Stimulated activated CD8-positive, alpha-beta memory T cell treated with anti-CD3 and anti-CD28 coated beads, Interleukin-15, amount 100 ng/mL, for 48 hours (primary cell): ENCODE results near the gene MKKS.

Experiments used
- DNase-seq, 2 donors: peaks; one replicate each; pipeline ENCODE4 v3.0.0-alpha.2; 2020; ENCODE audit warnings: low read depth in 2 of 2

Gene MKKS

DNA sequence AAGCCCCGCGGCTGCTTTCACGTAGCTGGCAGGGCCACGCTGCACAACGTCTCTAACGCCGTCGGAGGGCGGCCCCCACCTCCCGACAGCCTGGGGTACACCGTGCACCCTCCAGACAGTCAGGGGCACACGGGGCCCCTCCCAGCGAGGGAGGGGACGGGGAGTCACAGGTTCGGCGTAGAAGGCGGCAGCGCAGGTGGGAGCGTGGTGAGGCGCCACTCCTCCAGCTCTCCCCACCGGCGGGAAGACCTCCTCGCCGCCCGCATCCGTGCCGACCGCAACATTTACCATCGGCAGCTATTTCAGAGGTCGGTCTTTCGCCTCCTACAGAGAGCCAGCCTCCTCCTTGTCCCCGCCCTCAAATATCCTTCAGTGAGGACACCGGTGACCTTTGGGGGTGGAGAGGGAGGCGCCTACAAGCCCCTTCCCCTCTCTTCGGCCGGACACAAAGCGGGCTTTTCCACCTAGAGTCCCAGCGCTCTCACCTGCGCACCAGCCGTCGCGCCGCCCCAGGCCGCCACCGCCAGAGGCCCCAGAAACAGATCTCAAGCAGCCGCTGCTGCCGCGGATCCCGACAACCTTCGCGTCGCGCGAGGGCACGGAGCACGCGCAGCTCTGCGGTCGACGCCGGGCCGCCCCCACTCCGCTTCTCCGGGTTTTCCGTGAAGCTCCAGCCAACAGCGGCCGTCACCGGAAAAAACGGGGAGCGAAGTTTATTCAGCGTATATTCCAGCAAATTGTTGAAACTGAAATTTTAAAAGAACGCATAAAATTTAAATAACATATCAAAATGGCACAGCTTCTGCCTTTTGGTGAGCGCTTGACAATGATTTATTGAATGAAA is at the start of gene MKKS:
TSS of gene MKKS (minus strand) at position 600 of the 844 bp plus-strand sequence. CDS start 20,708 bp downstream, outside the sequence.
- peak; percentile 71 to 78 for DNase-seq

DNA sequence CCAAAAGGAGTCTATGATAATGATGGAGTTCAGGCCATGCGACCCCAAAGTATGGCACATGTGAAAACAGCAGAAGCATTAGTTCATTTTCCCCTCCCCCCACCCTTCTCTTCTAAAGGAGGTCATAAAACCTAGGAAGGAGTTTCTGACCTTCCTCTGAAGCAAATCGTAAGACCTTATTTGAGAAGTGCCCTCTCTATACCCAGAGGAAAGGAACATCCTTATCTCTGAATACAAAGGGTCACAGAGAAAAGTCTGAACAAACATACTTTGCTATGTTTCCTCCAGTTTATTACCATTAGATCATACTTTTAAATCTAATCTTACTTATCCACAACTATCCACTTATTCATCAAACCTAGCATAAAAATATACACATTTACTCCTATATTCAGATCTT is 49.7 kb upstream of the MKKS start:
- DNase-seq = no peak

DNA sequence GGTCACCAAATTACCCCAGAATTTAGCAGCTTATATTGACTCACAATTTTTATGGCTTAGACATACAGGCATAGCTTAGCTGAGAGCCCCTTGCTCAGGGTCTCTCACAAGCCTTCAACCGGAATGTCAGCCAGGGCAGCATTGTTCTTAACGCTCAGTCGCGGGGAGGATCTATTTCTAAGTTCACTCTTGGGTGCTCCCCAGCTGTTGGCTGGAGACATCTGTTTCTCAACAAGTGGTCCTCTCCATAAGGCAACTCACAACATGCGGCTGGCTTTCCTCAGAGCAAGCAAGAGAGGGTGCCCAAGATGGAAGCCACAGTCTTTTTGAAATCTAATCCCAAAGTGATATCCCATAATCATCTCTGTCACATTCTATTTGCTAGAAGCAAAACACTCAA is 47.7 kb upstream of the MKKS start:
- no peak for DNase-seq

DNA sequence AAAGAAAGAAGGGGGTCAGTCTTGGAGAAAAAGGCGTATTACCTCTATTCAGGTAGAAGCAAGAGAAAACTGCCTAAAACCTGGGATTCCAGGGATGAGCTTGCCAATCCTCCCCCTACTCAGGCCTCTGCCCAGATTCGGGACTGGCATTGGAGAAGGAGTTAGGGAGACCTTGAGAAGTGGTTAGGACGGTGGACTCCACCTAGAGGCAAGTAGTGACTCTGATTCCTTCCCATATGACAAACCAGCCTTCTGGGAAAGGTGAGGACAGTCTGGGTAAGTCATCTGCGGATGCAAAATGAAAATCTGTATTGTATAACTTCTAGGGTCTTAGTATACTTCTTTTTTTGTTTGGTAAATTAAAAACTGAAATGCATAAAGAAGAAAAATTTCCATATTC is 44.9 kb upstream of the MKKS start:
- no peak for DNase-seq

DNA sequence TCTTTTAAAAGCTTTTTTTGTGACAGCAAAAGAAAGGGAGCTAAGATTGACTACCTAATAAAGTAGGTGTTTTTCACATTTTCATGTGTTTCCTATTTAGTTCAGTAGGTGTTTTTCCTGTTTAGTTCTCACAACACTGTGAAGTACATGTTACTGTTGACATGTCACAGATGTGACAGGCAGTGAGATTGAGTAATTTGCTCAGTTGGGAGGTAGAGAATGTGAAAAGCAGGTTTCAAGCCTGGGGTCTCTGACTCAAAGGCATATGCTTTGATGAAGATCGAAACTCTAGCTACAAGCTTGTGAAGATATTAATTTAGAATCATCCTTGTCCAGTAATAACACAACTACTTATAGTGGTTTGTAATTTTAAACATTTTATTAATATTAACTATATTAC is 44.2 kb upstream of the MKKS start:
- no peak for DNase-seq

DNA sequence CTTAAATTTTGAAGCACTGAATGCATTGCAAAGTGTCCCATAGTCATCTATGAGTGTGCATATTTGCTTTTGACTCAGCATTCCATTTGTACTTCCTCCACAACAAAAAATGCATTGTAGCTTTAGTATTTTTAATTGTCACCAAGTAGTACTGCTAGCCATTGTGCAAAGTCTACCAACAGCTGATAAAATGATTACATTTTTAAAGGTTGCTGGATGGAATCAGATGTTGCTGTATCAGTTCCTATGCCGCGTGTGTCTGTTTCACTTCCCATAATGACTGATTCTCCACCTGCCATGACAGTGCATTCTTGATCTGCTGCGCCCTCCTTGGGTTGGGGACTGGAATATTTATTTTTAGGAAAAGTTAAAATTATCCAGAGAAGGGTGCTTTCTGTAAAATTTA is 42.3 kb upstream of the MKKS start:
- no peak for DNase-seq

DNA sequence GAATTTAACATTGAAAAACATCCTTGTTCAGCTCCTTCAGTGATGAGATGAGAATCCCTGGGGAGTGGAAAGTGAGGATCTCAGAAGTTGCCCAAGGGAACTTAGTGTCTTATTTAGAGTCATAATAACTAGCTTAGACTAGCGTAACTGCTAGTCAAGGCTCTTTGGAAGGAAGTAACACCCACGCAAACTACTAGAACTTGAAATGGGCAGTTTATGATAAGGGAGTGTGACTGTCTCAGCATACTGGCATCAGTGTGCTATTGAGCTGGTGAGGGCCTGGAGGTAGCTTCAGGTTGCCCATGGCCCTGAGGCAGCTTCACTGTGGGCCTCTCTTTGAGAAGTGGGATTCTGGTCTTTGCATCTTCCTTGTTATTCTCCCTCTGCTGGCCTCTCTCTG is 41.2 kb upstream of the MKKS start:
- no peak for DNase-seq

DNA sequence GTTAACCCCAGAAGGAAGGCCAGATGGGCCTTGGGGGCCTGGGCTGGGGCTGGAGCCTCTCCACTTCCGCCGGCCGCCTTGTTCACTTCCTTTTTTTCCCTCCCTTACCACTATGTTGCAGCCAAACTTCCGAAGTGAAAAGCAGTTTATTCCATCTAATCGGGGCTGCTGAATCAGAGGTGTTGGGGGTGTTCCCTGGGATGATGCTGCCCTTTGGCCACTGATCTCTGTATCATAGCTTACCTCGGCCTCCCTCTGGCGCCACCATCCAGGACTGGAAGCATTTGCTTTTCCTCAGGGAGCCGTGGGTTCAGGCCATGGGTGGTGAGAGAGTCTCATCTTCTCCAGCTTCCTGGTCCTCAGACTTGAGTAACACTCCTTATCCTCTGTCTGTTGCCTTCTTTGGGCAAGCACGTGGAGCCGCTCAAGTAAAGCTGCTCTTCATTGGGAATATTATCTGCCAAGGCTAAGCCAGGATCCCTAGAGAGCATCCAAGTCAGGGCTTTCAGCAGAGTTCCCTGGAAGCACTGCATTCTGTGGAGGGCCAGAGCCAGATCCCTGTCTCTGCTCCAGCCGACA is 40.7 kb upstream of the MKKS start:
- DNase-seq = no peak

DNA sequence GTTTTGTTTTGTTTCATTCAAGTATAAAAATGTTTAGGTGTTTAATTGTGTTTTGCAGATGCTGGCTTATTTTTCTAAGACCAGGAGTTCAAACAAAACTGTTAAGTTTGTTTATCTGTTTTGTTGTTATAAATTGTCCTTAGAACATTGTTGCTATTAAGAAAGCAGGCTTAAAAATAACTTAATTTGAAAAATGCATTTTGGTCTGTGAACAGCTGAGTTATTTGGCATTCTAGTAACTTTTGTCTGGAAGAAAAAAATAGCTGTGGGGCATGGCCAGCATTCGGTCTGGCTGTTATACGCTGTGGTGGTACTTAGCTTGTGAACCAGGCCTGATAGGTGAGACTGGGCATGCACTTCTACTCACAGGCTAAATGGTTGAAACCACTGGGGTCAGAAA is 38.8 kb upstream of the MKKS start:
- DNase-seq = no peak

DNA sequence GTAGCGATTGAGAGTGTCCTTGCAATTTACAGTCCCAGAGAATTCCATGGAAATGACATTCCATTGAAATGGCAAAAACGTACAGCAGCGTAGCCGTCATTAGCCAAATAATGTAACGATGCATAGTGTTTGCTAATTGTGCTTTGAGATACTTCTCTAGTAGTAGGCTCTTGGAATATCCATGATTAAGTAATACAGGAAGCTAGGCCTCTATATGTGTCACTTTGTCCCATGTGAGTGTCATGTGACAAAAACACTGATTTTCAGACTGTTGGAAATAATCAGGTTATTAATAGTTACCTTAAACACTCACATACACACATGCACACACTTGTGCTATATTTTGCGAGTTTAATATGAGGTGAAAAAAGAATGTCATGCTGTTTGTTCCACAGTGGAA is 36.3 kb upstream of the MKKS start:
- no peak for DNase-seq

DNA sequence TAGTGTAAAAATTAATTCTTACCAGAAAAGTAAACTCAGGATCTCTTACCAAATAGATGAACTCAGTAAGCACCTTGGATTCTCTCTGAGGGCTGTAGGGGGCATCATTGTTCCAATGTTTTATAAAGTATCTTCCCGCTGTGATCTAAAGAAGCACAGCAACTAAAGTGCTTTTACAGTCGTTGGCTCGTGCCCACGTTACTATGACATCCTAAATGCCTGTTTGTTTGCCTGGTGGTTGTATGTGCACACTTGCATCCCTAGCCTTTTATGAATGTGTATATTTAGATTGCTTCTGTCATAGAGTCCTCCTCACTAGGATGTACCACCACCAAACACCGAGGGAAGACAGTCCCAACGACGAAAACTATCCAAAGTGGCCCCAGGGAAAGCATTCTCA is 35.6 kb upstream of the MKKS start:
- DNase-seq = no peak

DNA sequence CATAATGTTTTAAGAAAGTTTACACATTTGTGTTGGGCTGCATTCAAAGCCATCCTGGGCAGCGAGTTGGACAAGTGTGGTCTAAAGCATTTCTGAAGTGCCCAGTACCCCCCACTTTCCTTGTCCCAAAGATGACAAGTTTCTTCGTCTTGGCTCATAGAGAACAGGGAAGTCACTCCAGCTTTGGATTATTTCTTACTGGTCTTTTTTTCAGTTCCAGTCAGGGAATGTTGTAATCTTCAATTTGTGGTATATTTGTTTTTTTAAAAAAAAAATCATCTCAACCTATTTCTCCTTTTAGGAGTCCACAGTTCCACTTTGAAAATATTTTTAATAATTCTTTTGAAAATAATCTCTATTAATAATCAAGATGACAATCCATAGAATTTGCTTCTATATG is 35.0 kb upstream of the MKKS start:
- DNase-seq = no peak

DNA sequence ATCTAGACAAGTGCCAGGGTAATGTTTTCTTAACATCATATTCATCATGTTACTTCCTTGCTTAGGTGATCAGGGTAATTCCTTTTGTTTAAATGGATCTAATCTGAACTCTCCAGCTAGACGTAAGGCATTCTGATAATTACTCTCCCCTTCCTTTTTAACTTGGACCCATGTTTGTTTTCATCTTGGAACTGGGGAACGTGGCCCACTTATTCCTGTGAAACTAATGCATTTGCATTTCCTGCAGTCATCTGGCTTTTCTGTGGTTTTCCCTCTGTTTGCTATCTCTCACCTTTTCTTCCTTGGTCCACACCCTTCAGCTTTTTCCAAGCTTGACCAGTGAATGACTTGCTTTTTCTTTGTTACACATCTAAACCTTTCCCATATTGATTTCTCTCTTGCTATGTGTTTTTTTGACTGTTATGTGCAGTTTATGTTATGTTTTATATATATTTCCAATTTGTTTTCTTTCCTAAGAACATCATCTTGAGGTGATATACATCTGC is 34.4 kb upstream of the MKKS start:
- DNase-seq = no peak

DNA sequence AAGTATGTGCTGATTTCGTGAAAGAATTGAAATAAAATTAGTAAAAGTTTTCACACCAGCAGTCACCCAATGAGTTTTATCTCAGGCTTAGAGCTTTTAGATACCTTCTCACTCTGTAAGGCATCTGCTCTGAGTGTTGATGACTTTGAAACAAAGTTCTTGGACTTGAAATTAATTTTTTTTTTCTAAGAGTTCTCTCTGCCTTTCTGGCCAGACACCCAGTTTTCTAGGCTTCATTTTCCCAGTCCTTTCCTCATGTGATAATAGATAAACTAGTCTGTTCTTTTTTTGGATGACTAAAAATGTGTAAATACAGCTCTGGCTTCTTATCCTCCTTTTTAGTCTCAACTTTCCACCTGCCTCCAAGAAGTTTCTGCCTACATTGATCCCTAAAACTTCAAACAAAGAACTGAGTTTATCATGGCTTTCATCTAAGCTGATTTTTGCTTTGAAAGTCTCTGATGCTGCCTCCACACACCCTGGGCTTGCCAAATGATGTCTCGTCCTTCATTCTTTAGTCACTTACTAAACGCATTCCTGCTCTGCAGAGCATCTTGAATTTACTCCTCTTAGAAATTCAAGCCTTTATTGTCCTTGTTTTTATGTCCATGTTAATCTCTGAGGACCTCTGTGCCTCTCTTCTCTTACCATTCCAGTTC is 33.8 kb upstream of the MKKS start:
- DNase-seq = no peak

DNA sequence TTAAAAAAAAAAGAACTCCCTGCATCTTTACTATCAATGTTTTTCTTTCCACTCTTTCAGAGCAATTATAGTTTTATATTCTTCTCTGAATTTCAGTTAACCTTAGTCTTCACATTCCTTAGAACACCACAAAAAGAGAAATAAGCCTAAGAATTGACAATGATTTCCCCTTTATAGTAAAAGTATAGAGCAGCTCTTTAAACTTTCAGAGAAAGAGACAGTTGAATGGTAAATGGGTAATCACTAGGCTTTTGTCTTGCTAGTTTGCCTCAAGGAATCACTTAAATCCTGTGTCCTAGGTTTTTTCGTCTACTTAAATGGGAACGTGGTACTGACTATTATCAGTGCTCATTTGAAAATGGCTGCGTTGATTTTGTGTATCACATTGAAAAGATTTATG is 32.8 kb upstream of the MKKS start:
- DNase-seq = no peak

DNA sequence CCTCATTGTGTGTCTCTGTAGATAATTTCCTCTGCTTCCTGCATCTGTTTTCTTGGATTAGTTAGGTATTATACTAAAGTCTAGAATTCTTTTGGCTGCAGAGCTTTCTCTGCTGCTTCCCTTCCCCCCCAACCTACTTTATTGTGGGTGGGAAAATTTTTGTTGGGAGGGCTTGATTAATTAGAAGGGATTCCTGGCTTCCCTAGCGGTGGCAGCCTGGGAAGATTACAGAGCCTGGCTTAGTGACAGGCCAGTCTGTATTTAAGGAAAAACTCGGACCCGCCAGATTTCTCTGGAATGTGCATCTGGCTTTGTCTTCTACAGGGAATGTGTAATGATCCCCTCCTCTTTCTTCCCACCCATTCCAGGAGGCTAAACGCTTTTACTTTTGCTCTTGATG is 32.3 kb upstream of the MKKS start:
- DNase-seq = no peak

DNA sequence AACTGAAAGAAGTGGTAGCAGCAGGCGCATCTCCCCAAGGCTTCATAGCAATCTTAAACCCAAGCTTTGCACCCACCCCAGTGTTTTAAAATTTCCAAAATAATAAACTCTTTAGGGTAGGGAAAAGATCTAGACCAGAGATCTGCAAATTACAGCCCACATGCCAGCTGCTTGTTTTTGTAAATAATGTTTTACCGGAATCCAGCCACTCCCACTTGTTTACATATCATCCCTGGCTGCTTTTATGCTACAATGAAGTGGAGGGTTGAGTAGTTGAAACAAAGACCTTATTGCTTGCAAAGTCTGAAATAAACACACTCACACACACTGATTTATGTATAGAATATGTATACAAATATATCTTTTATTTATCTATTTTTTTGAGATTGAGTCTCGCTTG is 31.1 kb upstream of the MKKS start:
- DNase-seq = no peak

DNA sequence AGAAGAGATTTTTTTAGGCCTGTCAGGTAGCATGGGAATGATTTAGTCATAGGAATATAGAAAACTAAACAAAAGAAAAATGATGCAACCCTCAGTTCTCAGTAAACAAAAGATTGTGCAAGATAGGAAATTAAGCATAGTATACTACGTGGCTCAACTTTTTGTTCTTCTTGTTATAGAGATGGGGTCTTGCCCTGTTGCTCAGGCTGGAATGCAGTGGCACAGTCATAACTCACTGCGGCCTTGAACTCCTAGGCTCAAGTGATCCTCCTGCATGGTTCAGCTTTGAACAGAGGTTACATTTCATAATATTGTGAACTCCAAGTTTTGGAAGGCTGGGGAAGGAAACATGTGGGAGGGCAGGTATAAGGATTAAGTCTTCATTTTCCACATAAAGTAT is 29.6 kb upstream of the MKKS start:
- no peak for DNase-seq

DNA sequence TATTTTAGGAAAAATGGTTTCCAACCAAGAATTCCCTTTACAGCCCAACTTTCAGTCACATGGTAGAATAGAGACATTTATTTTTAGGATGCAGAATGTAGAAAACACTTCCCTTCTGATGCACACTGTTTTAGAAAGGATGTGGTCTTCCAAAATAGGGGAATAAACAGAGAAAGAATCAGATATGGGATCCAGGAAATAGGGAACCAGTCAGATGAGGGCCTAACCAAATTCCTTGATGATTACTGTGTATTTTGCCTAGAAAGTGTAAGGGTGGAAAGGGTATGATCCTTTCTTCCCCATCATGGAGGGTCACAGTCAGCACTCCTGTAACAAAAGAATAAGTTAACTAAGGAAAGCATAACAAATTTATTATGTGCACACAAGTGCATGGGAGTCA is 28.5 kb upstream of the MKKS start:
- no peak for DNase-seq

DNA sequence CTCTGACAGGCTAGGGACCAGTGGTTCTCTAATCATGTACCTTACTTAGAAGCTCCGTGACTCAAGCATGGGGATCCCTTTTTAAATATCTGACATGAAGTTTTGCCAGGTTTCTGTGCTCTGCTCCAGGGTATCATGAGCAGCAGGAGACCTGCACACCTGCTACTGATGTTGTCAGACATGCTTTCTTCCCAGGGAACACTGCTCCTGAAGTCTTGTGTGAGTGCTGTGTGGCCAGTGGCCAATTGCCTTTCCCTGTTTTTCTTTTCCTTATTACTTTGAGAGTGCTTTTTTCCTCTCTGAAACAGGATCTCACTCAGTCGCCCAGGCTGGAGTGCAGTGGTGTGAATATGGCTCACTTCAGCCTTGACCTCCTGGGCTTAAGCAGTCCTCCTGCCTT is 27.5 kb upstream of the MKKS start:
- no peak for DNase-seq

DNA sequence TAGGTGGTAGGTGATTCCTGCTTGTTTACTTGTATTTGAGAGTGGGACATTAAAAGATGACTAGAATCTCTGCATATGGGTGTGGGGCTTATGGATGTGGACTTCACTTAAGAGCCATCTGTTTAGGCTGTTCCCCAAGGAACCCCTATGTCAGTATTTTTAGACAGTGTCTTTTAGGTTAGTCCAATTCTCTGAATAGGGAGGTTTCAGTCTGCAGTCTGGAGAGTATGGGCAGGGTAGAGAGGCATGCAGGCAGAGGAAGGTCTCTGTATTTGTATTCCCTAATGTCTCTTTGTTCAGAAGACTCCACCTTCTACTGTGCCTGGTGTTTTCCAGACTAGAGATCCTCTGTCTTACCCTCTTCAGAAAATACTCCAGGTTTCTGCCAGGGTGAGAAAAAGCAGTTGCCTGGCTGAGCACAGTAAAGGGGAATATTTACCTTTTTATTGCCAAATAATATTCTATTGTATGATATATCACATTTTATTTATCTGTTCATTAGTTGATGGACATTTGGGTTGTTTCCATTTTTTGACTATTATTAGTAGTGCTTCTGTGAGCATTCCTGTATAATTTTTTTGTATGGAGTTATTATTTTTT is 20.2 kb upstream of the MKKS start:
- DNase-seq = no peak

DNA sequence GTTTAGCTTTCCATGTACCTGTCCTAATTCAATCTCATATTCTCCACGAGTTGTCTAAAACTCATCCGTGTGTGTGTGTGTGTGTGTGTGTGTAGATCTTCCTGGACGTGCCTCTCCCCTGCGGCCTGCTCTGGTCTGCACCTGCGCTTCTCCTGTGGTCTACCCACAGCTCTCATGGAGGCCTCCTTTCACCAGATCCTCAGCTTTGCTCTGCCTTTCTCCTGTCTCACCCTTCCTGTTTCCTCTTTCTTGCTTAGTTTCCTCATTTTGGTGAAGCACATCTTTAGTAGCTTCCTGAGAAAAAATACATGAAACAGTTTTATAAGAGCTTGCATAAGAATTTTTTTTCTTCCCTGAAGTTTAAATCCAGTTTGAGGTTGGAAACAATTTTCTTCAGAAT is 19.2 kb upstream of the MKKS start:
- no peak for DNase-seq

DNA sequence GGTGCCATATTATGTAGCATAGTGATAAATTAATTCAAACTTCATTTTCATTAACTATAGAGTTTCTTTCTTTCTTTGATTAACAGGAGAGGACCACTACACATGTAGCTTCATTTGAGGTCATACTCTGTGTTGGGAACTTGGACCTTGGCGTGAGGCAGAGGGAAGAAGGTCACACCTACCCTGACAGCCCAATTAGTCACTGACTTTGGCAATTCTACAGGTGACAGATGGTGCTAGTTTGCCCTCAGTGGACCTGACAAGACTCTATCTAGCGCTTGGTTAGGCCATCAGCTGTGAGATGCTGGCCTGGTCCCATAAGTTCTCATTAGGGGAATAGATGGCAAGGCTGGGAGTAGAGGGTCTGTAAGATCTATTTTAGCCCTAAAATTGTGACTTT is 15.2 kb upstream of the MKKS start:
- DNase-seq = no peak
